Measurements from ENCODE around the gene SHISAL1. TPM values are rescaled to one million over a fixed set of nuclear protein-coding genes. Genes with fewer than 3 reads are reported as not detected.

Gene SHISAL1
- total and polyA plus RNA-seq, 10 of the 15 experiments (the other 5 are each of a cell fraction or from before 2014, with no cell fraction given) = not detected

DNA sequence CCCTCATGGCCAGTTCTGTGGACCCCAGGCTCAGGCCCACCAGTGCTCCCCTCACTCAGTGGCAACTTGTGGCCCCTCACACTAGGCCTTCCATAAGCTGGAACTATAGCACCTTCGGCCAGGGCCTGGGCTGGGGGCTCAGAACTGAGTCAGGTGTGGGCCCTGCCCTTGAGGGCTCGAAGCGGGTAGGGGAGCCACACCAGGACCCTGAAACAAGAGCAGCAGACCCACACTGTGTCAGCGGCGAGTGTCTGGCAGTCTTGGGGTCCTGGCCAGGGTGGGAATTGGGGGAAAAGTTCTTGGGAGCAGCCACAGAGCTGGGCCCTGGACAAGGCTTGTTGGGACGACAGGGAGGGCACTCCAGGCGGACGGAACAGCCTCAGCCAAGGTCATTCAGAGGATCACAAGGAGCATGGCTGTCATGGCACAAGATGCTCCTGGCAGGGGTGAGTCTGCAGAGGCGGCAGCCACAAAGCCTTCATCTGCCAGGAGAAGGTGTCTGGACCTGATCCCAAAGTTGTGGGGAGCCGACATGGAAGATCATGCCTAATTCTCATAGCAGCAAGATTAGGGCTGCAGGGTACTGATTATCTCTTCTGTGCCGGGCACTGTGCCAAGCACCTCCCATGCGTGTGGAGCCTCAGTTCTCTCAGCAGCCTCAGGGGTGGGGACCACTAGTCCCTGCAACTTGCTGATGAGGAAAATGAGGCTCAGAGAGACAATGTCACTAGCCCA lies 50.7 kb downstream of the SHISAL1 start:
- RAD21 ChIA-PET (ENCODE audit: unreplicated experiment) = no interaction called here
- TF ChIP-seq FOS (IDR thresholded peaks at IDR 0.05; ENCODE audit: borderline replicate concordance, extremely low read depth, insufficient read length) = no peak
- no peak for TF ChIP-seq BHLHE40 (IDR thresholded peaks at IDR 0.05; ENCODE audit: borderline replicate concordance in 1 of 2, low read depth in 2 of 2, low read length in 1 of 2)
- TF ChIP-seq ZSCAN29 (IDR thresholded peaks at IDR 0.05) = no peak
- no peak for TF ChIP-seq ZBTB40 (IDR thresholded peaks at IDR 0.05; ENCODE audit: borderline replicate concordance)
- no peak for TF ChIP-seq RAD51 (IDR thresholded peaks at IDR 0.05)
- TF ChIP-seq KLF5 (IDR thresholded peaks at IDR 0.05; ENCODE audit: partially characterized antibody) = no peak
- no peak for TF ChIP-seq SKIL (IDR thresholded peaks at IDR 0.05; ENCODE audit: low read depth, poor library complexity, severe bottlenecking)
- no peak for TF ChIP-seq SMARCA5 (IDR thresholded peaks at IDR 0.05)
- TF ChIP-seq PML (IDR thresholded peaks at IDR 0.05; ENCODE audit: low read length) = no peak
- TF ChIP-seq ESRRA (IDR thresholded peaks at IDR 0.05; ENCODE audit: low read length) = no peak
- no peak for TF ChIP-seq IKZF2 (IDR thresholded peaks at IDR 0.05)
- no peak for TF ChIP-seq CREB1 (IDR thresholded peaks at IDR 0.05; ENCODE audit: low read depth)
- TF ChIP-seq RCOR1 (conservative IDR thresholded peaks at IDR 0.05; ENCODE audit: low read depth, low read length) = no peak
- no peak for TF ChIP-seq POLR2AphosphoS5 (IDR thresholded peaks at IDR 0.05; ENCODE audit: low read length)
- TF ChIP-seq SREBF1 (IDR thresholded peaks at IDR 0.05; ENCODE audit: low read length) = no peak
- TF ChIP-seq CTCF (IDR thresholded peaks at IDR 0.05 in 2 of 3, conservative IDR thresholded peaks at IDR 0.05 in 1 of 3; ENCODE audit: control insufficient read depth in 2 of 3, extremely low read depth in 1 of 3, insufficient read depth in 1 of 3, low read depth in 3 of 3, low read length in 3 of 3) = no peak

More for the DNA sequence above, 50.7 kb downstream of the SHISAL1 start:
- H3K36me3 ChIP-seq (ENCODE audit: control insufficient read depth in 2 of 2, insufficient read depth in 2 of 2, low read length in 1 of 2) = no peaks in the 10 kb centered on the region
- no peaks in the 10 kb centered on the region for H3K27me3 ChIP-seq (replicated peaks in 1 of 2; ENCODE audit: control insufficient read depth in 2 of 2, insufficient read depth in 2 of 2, low read length in 1 of 2)
- no peak overlapping the region for H2AFZ ChIP-seq (ENCODE audit: control insufficient read depth, low read depth, low read length)
- H3K9me3 ChIP-seq (replicated peaks; ENCODE audit: control insufficient read depth, insufficient read depth, low read length) = no peaks in the 10 kb centered on the region; the same call in 2 of the 3 replicates
- intact Hi-C loops (cut with micrococcal nuclease; ENCODE audit: unreplicated experiment) (no loop called here), in situ Hi-C loops (cut with MboI) (no loop called here)
- ChIA-PET SMC1A (ENCODE audit: uncharacterized antibody, unreplicated experiment) (no interaction called here), CTCF (no interaction called here), POLR2A (no interaction called here)
- no peak overlapping the region for H3K4me2 ChIP-seq (ENCODE audit: control insufficient read depth, insufficient read depth)
- no peaks in the 10 kb centered on the region for H4K20me1 ChIP-seq (ENCODE audit: control insufficient read depth, insufficient read depth)
- FAIRE-seq (no peak), DNase-seq (ENCODE audit: low read depth, low spot score) (no peak), ATAC-seq (no peak)
- H3K4me3 ChIP-seq = no peak overlapping the region
- no TSS peak for BruUV-seq (replicated peaks)
- H3K27ac ChIP-seq (ENCODE audit: control insufficient read depth, insufficient read depth) = no peak overlapping the region
- H3K9ac ChIP-seq (ENCODE audit: control insufficient read depth, insufficient read depth, low read length) = no peak overlapping the region
- no peaks in the 10 kb centered on the region for H3K79me2 ChIP-seq (ENCODE audit: control insufficient read depth, insufficient read depth, low read length)
- WGBS (ENCODE audit: insufficient coverage, insufficient replicate concordance, low lambda C conversion rate, missing lambda C conversion rate) = 26% methylated on average over 12 of the region's 12 CpGs
- H3K4me1 ChIP-seq (ENCODE audit: control insufficient read depth, insufficient read depth, low read length) = no peaks in the 10 kb centered on the region

All from GM12878 (cell line).